ENCODE measurements around the gene IL17RC.
A peak's percentile ranks its signal among the peaks of the same experiment; 100 is the strongest.

Gene IL17RC

GRCh38 chr3:9947025-9947995 is 30.4 kb downstream of the IL17RC start:
- no peak for DNase-seq

GRCh38 chr3:9948586-9948985 is 31.7 kb downstream of the IL17RC start:
- DNase-seq: no peak

GRCh38 chr3:9949115-9949514 is 32.2 kb downstream of the IL17RC start:
- DNase-seq: no peak

GRCh38 chr3:9949626-9950025 is 32.7 kb downstream of the IL17RC start:
- DNase-seq: no peak

GRCh38 chr3:9951126-9951525 is 34.2 kb downstream of the IL17RC start:
- no peak for DNase-seq

GRCh38 chr3:9951598-9951961 is 34.7 kb downstream of the IL17RC start:
- DNase-seq: no peak

- peak; percentile 62 for DNase-seq
Observed at GRCh38 chr3:9951962-9952805, 35.3 kb downstream of the IL17RC start, which contains the start of gene PRRT3. PRRT3 (minus strand) TSS chr3:9952408; CDS start chr3:9950115, 2,293 bp downstream.

- DNase-seq: no peak
Observed at GRCh38 chr3:9955067-9955502, 38.2 kb downstream of the IL17RC start.

GRCh38 chr3:9955611-9956352 is 38.9 kb downstream of the IL17RC start:
- DNase-seq: no peak

- DNase-seq: no peak
Observed at GRCh38 chr3:9957214-9957613, 40.3 kb downstream of the IL17RC start.

GRCh38 chr3:9965200-9965875 is 48.4 kb downstream of the IL17RC start:
- no peak for DNase-seq

GRCh38 chr3:9966841-9967240 is 49.9 kb downstream of the IL17RC start:
- no peak for DNase-seq

GRCh38 chr3:9969632-9970019 is 52.7 kb downstream of the IL17RC start:
- no peak for DNase-seq

- no peak for DNase-seq
Observed at GRCh38 chr3:9970020-9970652, 53.2 kb downstream of the IL17RC start.

- DNase-seq: peak; percentile 25
Observed at GRCh38 chr3:9976721-9977709, 60.1 kb downstream of the IL17RC start.

- DNase-seq: no peak
Observed at GRCh38 chr3:9978710-9979305, 61.9 kb downstream of the IL17RC start.

GRCh38 chr3:9980251-9980650 is 63.4 kb downstream of the IL17RC start:
- no peak for DNase-seq
